HG03460 (cell line): ENCODE data around the gene NACA.
A peak's percentile ranks its signal among the peaks of the same experiment; 100 is the strongest.
"Not testable (repeated sequence)": the region's sequence is repeated elsewhere in the genome, so short reads cannot be mapped to it uniquely, and the experiment has no call there.

Experiments used
- ATAC-seq: cut with Tn5 transposase; IDR thresholded peaks from one replicate; pipeline ENCODE4 v1.9.1; 2021; ENCODE audit not compliant: unreplicated experiment

NACA gene

DNA sequence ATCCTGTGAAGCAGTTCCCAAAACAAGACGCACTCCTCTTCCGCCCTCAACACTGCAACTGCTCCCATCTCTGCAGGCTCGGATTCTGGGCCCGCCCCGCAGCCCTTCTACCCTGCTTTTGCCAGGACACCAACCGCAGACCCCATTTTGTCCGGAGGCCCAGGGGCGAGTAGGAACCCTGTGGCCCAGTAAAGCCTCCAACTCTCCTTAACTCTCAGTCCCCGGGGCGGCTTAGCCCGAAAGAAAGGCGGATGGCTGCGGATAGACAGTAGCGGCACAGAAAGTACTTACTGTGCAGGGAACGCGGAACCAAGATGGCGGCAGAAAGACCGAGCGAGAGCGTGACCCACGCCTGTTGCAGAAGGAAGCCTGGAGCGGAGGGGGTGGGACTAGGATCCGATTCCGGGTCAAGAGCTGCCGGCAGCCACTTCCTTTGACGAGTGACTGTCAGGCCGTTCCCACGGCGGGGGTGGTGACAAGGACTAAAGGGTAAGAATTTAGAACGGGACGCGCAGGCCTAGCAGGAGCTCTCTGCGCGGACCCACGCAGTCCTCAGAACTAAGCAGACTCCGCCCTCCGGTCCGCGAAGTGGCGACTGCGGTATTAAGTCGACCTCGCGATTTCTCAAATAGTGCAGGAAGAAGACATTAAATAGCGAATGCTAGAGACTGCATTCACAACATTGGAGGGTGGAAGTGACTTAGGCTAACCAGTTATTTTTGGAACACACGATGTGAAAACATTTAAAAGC is at the start of gene NACA:
NACA (minus strand) TSS at position 328 of the 751 bp plus-strand sequence. CDS start 778 bp downstream, outside the sequence.
- peak; percentile 90 for ATAC-seq

DNA sequence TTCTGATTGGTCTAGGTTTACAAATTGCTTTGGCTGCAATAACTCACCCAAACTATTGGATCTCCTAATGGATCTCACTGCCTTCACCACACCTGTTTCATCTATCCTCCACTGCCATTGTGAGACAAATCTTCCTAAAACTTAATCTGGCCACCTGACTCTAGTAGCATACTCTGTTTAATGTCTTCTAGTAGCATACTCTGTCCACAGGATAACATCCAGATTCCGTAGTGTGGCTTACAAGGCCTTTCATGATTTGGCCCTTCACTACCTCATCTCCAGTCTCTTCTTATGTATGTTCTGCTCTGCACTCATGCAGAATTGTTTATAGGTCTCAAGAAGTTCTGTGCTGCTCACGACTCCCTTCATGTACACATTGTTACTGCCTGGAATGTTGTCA is 48.0 kb upstream of the NACA start:
- no peak for ATAC-seq

DNA sequence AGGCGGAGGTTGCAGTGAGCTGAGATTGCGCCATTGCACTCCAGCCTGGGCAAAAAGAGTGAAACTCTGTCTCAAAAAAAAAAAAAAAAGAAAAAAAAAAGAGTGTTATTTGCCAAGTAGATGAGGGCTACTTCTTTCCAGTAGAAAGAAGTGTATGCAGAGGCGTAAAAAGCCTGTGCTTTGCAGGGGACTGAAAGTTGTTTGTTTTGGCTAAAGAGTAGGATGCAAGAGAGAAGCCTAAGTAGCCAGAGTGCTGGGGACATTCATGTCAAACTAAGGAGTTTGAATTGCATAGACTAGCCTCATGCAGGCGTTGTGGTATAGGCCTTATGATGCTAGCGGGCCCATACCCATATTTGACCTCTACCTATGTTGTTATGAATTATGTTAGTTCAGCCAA is 47.5 kb upstream of the NACA start:
- no peak for ATAC-seq

DNA sequence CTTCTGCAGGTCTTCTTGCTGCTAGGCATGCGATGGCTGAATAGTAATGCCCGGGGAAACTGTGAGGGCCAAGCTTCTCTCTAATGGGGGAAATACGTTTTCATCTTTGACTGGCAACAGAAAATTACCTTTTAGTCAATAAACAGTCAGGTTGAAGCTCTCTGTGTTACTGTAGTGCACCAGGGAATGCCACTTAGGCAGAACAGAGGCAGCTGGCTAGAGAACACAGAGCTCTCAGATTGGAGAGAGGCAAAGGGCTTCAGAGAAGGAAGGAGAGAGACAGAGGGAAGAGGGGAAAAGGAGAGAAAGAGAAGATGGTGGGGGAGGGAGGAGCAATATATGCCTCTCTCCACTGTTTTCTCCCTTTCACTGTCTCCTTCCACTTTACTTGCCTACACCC is 44.8 kb upstream of the NACA start:
- no peak for ATAC-seq

DNA sequence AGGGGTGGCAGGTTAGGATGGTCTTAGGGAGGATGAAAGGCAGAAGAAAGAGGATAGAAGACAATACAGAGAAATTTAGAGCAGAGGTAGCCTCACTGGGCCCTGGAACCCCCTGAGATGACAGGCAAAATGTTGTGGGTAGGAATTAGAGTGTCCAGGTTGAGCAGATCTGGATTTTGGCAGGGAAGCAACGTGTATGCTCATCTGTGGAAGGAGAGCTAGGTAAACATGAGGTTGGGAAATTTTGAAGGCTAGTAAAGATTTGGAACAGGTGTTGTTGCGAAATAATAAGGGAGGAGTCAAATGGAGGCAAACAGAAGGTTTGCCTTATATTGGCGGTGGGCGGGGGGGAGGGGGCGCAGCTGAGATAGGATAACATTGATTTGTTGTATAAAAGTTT is 43.3 kb upstream of the NACA start:
- no peak for ATAC-seq

DNA sequence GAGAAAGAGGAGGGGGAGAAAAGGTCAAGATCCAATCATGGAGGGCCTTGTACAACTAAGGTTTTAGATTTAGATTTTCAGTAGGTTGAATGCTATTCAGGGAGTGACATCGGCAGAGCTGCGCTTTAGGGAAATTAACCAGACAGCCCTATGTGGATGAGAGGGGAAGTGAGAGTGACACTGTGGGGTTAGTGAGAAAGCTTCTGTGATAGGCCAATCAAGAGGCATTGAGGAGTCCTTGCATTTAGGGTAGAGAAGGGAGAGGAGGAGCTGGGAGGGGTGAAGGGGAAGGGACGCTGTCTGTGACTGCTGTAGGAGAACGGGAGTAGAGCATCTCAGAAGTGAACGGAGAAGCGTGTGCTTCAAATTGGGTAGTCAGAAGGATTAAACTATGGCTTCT is 41.4 kb upstream of the NACA start:
- peak; percentile 97 for ATAC-seq

DNA sequence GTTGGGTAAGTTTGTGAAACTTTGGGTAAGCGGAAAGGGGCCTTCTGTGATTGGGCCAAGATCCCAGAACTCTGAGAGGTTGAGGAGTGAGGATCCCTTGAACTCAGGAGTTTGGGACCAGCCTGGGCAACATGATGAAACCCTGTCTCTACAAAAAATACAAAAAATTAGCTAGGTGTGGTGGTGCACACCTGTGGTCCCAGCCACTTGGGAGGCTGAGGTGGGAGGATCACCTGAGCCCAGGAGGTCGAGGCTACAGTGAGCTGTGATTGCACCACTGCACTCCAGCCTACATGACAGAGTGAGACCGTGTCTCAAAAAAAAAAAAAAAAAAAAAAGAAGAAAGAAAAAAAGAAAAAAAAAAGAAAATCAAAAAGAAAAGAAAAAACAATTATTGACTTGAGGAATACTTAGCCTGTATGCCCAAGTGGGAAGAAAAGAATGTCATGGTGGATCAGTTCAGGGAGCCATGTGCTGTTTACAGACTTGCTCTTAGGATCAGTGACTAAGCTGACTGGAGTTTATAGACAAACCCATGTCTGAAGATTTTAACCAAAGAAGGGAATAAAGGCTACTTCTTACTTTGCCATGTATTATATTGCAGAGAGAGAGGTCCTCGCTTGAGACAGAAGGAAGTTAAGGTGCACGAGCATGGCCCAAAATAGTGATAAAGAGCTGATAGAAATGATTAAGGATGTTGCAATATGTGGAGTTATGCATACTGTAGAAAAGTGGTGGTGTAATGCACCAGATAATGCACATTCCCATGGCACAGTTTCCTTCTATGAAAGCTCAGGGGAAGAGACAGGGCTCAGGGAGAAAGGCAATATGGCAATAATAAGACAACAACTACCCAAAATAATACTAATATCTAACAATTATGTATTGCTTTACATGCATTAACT is 38.9 kb upstream of the NACA start:
- ATAC-seq: no peak

DNA sequence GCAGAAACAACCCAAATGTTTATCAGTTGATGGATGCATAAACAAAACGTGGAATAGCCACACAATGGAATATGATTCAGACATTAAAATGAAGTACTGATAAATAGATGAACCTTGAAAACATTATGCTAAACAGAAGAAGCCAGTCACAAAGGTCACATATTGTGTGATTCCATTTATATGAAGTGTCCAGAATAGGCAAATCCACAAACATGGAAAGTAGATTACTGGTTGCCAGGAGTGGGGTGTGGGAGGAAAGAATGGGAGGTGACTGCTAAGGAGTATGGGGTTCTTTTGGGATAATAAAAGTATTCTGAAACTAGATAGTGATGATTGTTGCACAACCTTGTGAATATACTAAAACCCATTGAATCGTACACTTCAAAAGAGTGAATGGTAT is 36.7 kb upstream of the NACA start:
- ATAC-seq: no peak

DNA sequence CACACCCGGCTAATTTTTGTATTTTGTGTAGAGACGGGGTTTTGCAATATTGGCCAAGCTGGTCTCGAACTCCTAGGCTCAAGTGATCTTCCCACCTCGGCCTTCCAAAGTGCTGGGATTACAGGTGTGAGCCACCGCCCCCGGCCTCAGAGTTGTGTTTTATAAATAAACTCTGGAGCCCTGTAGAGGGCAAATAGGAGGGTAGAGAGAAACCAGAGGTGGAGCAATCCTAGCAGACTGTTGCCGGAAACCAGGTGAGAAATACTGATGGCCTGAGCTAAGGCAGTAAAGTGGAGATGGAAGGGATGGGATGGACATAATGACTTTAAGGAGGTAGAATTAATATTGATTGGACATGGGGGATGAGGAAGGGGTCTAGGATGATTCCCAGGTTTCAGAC is 35.4 kb upstream of the NACA start:
- ATAC-seq: no peak

DNA sequence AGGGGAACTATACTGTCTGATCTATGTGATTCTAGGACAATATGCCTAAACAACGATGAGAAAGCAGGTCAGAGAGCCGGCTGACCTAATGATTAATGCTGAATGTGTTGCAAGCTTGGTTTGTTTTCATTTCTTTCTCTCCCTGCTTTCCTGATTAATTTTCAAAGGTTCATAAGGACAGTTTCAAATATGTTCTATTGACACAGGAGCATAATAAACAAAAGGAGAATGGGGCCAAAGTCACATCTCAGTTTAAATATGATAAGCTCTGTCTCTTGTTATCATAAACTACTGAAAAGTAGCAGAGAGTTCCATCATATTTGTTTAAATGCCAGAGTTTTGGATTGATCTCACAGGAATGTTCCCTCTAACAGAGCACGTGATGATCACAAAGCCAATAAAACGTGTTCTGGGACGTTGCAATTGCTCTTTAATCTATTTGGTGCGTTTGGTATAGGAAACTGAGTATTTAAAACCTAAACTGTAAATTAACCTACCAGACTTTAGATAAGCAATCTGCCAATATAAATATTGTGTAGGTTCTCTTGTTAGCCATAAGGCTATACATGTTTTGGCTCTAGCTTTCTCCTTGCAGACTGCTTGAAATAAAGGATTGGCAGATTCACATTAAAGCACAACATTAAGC is 34.3 kb upstream of the NACA start:
- ATAC-seq: no peak

DNA sequence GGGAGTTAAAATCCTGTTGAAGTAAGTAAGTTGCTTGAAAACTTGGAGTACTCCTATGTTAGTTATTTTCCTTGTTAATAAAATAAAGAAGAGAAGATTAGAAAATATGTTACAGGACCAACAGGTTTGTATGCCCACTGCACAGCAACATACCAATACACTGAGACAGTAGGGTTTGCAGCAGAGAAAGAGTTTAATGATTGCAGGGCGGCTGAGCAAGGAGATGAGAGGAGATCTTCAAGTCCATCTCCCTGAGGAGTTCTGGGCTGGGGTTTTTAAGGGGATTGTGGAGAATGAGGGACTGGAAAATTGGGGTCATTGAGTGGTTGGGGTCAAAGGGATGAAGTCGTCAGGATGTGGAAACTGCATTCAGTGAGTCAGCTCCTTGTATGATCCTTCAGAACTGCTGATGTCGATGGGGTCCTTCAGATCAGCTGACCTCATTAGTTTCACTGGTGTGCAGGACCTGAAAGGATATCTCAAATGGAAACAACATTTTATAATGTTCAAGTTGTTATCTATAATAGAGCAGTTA is 33.7 kb upstream of the NACA start:
- no peak for ATAC-seq

DNA sequence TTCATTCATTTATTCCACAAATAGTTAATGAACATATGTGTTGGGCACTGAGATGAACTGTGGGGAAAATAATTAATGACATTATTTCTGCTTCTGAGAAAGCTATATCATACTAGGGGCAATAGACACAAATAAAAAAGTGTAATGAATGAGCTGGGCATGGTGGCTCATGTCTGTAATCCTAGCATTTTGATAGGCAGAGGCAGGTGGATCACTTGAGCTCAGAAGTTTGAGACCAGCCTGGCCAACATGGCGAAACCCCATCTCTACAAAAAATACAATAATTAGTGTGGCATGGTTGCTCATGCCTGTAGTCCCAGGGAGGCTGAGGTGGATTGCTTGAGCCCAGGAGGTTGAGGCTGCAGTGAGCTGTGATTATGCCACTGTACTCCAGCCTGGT is 32.9 kb upstream of the NACA start:
- not testable (repeated sequence) for ATAC-seq

DNA sequence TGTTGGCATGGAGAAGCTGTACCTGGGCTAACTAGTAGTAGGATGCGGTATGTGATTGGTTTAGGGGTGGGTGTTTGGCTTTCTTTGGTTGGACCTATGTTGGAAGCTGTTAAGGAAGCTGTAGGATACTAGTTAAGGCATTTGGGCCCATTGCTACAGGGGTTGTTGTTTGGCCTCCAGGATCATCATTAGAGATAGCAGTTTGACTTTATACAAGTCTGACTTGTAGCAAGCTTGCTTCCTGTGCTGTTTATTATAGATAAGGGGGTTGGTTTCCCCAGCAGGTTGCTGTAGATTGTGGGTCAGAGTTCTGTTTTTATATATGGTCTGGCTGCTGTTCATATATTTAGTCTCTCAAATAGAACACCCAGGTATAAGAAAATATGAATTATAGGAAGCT is 28.5 kb upstream of the NACA start:
- ATAC-seq: no peak

DNA sequence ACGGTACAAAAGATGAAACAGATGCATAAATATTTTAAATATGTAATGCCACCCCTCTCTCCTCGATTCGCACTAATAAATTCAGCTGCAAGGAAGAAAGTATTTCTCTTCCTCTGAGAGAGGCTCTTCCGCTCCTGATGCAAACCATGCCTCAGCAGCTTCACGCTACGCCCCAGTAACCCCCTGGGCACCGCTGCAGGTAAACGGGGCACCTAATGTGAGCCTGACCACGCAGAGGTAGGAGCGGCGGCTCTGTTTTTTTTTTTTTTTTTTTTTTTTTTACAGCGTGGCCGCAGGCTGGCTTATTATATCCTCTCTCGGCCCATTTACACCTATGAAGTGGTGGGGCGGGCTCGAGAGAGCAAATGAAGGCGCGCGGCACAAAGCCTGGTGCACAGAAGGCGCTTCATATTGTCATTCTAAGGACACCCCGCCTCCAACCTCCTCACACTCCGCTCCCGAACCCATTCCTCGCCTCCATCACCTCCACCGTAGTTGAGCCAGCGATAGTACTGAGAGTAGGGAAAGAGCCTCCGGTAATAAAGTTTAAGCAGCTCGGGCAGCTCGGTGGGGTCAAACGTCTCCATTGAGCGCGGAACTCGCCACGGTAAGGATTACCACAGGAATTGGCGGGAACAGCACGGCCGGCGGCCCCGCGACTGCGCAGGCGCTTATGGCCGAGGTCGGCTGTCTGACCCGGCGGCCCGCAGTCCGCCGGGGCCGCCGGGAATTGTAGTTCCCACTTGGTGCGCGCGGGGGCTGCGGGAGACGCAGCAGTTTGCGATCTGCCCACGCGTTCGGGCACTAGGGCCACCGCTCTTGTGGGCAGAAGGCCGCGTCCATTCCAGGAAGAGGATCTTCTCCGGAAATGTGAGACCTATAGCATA is 26.9 kb upstream of the NACA start, which contains the start of gene PRIM1:
PRIM1 (minus strand) TSS at position 612 of the 887 bp plus-strand sequence; CDS start at position 587, 25 bp downstream.
- ATAC-seq: peak; percentile 74

DNA sequence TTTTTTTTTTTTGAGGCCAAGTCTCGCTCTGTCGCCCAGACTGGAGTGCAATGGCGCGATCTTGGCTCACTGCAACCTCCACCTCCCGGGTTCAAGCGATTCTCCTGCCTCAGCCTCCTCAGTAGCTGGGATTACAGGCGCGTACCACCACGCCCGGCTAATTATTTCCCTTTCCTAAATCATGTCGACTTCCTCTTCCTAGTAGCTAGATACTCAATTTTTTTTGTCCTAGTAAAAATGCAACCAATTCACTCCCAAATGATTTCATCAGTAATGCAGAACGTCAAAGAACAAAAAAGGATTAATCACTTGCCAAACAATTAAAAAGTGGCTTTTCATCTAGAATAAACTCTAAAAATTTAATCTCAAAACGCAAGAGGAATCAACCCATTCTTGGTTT is 25.5 kb upstream of the NACA start:
- not testable (repeated sequence) for ATAC-seq

DNA sequence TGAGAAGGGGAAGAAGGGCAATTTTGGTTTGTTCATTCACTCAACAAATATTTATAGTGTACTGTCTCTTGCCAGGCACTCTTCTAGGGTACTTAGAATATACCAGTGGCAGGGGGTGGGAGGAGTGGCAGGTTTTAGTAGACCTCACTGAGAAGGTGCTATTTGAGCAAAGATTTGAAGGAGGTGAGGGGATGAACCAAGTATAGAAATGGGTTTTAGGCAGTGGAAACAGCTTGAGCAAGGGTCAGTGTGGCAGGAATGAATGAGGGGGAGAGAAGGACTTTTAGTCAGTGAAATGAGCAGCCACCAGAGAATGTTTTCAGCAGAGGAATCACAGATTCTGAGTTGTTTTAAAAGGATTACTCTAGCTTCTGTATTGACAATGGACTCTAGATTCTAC is 24.8 kb upstream of the NACA start:
- no peak for ATAC-seq

DNA sequence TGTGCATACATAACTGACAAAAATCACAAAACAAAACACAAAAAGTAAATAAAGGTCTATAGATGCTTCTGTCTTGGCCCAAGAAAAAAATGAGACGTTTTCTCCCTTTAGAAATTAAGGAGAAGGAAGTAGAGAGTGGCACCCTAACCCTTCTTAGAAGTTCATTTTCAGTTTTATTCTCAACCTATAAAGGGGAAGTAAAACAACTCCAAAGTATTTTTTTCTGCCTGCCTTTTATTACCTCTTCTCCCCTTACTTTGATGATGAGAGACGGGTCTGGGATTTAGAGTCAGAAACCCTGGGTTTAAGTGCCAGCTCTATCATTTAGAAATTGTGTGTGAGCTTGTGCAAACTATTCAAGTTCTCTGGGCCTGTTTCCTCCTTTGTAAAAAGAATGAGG is 24.3 kb upstream of the NACA start:
- no peak for ATAC-seq

DNA sequence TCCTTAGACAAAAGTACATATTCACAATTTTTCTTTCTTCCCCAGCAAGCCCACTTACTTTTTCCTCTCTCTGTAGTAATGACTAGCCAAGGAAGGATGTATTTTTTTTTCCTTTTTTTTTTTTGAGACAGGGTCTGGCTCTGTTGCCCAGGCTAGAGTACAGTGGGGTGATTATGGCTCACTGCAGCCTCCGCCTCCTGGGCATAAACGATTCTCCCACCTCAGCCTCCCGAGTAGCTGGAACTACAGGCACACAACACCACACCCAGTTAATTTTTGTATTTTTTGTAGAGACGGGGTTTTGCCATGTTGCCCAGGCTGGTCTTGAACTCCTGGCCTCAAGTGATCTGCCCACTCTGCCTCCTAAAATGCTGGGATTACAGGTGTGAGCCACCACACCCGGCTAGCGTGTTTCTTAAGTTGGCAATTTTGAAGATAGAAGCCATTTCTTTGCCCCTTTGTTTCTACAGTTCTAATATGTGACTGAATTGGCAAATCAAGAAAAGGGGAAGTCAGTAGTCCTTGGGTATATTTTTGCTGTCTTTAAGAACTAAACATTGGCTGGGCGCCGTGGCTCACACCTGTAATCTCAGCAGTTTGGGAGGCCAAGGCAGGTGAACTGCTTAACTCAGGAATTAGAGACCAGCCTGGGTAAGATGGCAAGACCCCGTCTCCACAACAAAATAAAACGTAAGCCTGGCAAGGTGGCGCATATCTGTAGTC is 3.2 kb upstream of the NACA start:
- ATAC-seq: no peak

DNA sequence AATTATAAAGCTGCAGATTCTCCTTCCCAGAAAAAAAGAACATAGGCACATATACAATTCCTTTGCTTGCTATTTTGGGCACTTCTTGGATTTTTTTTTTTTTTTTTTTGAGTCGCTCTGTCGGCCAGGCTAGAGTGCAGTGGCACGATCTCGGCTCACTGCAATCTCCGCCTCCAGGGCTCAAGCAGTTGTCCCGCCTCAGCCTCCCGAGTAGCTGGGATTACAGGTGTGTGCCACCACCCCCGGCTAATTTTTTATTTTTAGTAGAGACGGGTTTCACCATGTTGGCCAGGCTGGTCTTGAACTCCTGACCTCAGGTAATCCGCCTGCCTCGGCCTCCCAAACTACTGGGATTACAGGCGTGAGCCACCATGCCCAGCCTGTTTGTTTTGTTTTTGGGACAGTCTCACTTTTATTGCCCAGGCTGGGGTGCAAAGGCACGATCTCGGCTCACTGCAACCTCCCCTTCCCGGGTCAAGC is 1.1 kb upstream of the NACA start:
- not testable (repeated sequence) for ATAC-seq

DNA sequence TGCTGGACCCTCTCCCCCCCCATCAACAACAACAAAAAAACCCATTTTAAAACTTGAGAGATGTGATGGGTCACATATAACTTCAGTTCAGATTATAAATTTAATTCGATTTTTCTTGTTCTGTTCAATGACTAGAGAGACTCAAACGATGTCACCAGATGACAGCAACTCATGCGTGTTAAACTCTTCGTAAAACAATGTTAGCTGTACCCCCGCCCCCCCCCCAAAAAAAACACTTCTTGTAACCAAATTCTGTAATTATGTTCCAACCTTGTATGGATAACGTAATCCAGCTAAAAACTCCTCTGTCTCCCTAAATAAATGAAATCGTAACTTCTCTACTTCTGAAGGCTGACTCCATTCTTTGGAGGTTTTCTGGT is 614 bp upstream of the NACA start:
- ATAC-seq: no peak
